HG03469 (cell line): ENCODE results near the gene NT5C3B.
"Not testable (repeated sequence)": the region's sequence is repeated elsewhere in the genome, so short reads cannot be mapped to it uniquely, and the experiment has no call there.

Experiments used
- ATAC-seq: cut with Tn5 transposase; IDR thresholded peaks from one replicate; pipeline ENCODE4 v1.9.1; 2021; ENCODE audit warnings: mild to moderate bottlenecking, moderate library complexity, moderate number of reproducible peaks; ENCODE audit not compliant: unreplicated experiment

NT5C3B gene

DNA sequence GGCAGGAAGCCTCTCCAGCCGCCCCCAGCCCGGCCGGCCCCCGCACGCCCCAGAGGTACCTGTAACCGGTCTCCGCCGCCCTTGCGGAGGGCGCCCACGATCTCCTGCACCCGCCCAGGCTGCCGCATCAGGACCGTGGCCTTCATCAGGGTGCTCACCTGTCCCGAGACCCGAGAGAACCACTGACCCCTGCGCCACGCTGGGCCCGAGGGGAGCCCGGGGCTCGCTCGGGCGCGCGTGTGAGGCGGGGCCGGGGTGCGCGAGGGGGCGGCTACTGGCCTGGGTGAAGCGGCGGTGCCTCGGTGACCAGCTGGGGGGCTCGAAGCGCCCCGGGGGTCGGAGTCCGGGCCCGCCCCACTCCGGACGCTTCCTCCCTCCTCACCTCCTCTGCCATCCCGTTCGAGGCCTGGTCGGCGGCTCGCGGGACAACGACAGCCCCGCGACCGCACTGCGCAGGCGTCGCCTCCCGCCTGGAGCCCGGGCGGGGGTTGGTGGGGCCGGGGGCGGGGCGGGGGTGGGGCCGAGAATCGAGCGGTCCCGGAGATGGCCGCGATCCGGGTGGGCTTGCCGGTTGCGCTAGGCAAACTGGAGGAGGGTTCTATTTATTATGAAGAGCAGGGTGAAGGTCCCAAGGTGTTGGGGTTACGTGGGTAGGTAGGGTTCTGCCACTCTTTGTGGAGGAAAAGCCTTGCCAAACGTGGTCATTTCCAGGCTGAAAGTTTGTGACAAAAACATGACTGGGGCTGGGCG, at the start of gene NT5C3B:
Gene NT5C3B, minus strand, starts transcription at position 433 of the 750 bp plus-strand sequence. Its CDS starts 39 bp downstream, at position 394.
- ATAC-seq, result no peak

DNA sequence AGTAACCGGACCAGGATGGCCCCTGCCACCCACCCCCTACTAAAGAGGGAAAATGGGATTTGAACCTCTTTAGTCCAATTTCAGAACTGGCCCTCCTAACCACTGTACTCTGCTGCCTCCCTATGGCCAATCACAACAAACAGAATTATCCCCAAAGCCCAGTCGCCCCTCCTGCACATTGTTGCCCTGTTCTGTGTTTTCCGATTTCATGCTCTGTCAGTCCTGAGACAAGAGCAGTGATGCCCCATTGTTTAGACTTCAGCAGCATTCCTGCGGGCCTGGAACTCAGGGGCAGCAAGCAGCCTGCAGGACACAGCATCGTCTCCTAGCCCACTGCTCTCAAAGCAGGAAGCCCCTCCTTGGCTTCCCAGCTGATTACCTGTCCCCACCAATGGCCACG, 49.7 kb upstream of the NT5C3B start:
- no peak for ATAC-seq

DNA sequence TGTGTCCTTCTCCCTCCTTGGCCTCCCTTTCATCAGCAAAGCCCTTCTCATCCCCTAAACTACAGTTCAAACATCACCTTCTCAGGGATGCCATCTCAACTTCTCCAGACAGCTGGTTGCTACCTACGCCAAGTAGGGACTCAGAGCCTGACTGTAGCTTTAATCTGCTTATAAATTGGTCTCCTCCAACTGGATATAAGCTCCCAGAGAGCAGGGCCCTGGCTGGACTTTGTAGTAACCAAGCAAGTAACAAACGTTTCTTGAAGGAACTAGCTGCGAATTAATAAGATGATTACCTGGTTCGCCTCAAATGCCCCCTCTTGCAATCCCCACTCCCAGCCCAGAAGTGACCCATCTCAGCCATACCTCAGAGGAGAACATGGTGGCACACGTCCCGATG, 46.7 kb upstream of the NT5C3B start:
- no peak for ATAC-seq

DNA sequence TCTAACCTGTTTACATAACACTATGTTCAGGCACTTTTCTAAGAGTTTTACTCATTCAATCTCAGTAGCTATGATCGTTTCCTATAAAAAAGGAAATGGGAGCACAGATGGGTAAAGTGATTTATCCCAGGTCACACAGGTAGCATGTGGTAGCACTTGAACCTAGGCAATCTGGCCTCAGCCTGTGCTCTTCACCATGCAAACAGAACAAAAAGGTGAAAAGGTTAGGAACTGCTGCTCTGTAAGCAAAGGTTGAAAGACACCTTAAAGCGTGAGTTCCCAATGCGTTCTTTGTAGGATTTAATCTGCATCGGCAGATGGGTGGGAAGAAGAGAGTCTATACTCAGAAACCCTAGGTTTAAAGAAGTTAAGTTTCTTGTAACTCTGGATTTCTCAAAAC, 44.1 kb upstream of the NT5C3B start:
- ATAC-seq, result no peak

DNA sequence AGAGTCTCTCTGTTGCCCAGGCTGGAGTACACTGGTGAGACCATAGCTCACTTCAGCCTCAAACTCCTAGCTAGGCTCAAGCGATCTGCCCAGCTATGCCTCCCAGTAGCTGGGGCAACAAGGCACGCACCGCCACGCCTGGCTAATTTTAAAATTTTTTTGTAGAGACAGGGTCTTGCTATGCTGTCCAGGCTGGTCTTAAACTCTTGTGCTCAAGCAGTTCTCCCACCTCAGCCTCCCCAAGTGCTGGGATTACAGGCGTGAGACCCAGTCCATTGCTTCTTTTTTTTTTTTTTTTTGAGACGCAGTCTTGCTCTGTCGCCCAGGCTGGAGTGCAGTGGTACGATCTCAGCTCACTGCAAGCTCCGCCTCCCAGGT, 38.2 kb upstream of the NT5C3B start:
- not testable (repeated sequence) for ATAC-seq

DNA sequence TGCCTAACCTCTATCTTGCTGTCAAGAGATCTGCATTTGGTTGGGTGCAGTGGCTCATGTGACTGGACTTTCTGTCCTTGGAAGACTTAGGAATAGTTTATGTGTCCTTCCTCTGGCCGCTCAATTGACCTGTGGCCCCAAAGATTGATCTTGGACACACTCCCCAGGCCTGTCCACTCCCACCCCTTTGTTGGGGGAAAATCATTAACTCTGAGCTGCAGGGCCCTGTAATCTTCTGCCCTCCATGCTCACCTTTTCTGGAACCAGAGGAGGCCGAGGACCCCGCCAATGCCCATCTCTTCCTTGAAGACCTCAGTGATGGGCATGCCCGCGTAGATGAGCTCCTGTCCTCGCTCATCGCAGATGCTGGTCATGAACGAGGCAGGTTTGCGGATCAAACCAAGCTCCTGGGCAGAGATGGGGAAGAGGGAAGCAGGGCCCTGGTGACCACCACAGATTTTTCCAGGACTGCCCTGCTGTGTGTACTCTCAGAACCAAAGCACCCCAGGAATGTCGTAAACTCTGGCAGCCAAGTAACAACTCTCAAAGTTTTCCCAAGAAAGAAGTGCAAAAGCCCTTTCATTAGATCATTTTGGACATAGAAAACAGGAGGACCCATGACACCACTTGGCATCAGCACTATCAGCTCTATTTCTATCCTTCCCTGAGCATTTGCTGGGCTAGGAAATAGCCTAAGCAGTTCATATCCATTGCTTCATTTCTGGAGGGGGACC, 37.7 kb upstream of the NT5C3B start:
- ATAC-seq, result no peak

DNA sequence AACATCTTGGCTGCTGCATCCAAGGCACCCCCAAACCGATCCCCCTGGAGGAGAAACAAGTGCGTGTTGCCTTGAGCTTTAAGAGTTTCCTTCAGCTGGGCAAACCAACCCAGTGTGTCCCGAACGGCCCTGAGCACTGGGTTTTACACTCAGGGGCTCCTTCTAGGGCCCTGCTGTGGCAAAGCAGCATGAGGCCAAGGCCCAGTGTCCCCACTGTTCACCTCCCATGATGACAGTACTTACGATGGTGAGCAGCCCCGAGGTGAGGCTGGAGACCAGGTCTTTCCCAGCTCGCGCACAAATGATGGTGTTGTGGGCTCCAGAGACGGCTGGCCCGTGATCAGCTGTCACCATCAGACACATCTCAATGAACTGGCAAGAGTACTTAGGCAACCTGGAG, 35.8 kb upstream of the NT5C3B start:
- no peak for ATAC-seq

DNA sequence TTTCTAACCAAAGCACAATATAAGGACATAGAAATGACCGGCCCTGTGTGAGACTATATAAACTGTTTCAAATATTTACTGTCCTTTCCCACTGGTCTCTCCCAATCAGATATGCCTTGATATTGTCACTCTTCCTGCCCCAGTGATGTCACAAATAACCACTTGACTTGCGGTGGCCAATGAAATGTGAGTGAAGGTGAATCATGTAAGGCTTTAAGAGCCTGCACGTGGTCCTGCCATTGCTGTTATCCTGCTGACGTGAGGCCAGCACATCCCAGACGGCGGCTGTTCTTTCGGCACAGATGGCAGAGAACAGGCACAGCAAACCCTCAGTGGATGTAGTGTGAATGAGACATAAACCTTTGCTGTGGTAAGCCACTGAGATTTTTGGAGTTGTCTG, 34.6 kb upstream of the NT5C3B start:
- ATAC-seq, result no peak

DNA sequence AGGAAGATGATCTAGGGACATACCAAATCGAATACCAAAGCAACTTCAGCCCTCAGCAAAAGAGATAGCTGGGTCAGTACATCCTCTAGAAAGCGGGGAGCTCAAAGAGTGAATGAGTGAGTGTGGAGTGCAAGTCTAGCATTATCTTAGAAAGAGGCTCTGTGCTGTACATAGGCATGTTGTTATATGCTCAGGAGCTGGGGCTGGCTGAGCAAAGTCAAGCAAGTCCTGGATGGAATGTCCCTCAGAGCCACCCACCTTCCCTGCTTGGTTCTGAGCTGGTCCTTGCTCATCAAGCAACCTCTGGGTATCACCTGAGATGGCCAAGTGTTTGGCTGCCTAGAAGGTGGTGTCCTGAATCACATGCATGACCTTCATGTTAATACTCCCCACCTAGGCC, 34.1 kb upstream of the NT5C3B start:
- ATAC-seq, result no peak

DNA sequence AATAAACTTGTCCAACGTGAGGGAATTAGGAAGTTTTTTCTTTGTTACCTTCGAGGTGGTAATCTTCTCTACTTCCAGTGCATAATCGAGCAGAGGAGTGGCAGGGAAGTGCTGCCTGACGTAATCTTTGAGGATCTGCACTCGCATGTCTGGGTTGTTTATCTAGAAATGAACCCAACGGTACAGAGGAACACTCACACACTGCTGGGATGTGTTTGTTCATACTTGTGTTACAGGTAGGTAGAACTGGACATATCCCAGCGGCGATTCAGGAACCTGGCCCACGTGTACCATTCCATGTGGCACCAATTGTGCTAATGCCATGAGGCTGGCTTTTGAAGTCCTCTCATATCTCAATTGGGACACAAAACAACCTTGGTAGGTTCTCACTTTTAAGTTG, 33.4 kb upstream of the NT5C3B start:
- no peak for ATAC-seq

DNA sequence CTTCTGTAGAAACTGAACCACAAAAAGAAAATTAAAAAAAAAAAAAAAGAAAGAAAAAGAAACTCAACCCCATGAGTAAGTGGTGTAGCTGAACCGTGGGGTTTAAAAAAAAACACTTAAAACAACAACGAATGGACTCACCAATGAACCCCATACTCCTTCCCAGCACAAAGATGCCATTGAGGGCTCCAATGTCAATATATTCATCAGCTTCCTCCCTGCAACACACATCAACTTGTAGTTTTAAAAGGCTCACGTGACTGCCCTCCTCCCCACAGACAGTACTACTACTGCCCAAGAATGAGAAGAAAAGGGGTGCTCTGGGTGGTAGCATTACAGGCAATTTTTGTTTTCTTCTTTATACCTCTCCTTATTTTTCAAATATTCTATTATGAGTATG, 32.5 kb upstream of the NT5C3B start:
- ATAC-seq, result no peak

DNA sequence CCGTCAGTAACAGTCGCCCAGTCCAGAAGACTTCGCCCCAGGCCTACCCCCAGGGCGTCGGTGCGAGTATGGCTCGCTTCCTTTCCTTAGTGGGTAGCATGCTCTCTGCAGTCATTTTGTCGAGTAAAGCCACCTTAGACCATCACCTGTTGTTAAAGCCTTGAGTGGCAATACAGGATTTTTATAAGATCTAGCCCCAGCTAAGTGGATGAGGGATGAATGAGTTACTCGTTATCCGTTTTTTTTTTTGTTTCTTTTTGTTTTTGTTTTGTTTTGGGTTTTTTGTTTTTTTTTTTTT, 29.5 kb upstream of the NT5C3B start:
- no peak for ATAC-seq

DNA sequence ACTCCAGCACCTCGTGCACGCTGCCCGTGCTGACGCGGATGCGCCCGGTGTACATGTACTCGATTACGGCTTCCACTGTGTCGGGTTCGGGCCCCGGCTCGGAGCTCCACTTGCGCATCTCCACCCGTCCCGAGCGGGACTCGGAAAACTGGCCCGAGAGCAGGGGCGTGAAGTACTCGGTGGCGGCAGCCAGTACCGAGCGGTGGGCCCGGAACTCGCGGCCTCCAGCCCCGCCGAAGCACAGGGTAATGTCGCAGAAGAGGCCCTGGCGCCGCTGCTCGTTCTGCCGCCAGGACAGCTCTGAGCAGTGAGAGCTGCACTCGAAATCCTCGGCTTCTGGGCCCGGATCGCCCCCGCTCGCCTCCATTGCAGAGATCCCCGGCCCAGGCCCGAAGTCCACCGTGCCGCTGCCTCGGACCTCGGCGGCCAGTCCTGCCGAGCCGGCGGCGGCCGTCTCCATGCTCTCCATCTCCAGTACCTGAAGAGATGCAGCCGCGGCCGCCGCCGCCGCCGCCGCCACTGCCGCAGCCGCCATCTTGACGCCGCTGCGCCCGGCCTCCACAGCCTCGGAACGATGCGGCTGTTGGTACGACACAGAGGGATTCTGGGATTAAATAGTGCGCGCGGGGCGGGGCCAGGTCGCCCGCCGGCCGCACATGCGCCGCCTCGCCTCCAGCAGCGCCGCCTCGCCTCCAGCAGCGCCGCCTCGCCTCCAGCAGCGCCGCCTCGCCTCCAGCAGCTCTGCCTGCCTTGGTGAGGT, 29.0 kb upstream of the NT5C3B start, which contains the start of gene KLHL11:
Gene KLHL11, minus strand, starts transcription at position 588 of the 760 bp plus-strand sequence. Its CDS starts 53 bp downstream, at position 535.
- peak; percentile 66 for ATAC-seq

DNA sequence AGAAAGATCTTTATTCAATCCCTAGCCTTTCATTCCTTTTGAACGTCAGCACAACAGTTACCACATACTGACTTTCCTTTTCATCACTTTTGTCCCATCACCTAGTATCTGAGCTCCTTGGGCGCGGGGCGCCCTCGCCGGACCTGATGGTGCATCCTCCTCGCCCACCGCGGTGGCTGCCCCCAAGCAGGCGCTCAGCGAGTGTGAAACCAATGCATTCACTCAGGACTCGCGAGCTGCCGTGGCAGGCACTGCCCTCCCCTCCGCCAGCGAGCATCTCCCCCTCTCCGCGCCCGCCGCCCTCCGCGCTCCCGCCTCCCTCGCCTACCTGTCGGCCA, 28.4 kb upstream of the NT5C3B start:
- peak; percentile 19 for ATAC-seq

DNA sequence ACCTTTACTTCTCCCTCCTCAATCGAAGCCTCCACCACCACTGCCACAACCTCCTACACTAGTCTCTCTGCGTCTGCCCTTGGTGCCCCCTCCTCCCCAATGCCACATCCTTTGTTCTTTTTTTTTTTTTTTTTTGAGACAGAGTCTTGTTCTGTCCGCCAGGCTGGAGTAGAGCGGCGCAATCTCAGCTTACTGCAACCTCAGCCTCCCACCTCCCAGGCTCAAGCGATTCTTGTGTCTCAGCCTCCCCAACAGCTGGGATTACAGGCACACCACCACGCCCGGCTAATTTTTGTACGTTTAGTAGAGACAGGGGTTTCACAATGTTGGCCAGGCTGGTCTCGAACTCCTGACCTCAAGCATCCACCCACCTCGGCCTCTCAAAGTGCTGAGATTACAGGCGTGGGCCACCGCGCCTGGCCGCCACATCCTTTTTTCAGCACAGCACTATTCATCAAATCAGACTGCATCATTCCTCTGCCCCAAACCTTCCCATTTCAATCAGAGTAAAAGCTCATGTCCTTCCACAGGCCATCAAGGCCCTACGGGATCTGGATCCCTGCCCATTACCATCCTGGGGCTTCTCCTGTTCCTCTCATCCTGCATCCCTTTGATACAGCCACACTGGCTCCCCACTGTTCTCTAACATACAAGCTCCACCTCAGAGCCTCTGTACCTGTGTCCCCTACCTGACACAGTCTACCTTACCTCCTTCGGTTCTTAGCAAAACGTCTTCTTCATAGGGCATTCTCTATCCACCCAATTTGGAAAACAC, 27.2 kb upstream of the NT5C3B start:
- no peak for ATAC-seq

DNA sequence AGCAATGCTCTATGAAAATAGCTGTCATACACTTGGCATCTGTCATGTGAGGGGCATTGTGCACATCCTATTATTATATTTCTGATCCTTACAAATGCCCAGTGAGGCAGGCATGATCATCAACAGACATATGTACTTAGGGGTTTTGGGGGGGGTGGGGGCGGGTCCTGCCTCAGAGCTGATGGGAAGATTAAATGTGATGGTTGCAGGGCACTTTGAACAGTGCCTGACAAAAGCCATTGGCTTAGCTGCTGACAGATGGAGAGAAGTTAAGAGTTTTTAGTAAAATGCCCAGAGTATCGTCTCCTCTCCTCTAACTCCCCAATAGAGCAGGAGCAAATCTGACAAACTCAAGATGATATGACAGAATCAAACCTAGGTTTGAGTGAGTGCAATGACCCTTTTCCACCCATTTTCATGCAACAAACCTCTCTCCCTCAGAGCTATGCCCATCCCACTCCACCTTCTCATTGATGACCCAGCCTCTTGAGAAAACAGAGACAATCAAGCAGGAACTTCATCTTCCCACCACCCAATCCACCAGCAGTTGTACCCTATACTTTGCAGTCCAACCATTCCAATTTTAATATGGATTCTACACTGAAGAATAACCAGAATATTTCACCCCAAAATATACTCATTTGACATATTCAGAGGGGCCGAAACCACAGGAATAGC, 24.4 kb upstream of the NT5C3B start:
- no peak for ATAC-seq

DNA sequence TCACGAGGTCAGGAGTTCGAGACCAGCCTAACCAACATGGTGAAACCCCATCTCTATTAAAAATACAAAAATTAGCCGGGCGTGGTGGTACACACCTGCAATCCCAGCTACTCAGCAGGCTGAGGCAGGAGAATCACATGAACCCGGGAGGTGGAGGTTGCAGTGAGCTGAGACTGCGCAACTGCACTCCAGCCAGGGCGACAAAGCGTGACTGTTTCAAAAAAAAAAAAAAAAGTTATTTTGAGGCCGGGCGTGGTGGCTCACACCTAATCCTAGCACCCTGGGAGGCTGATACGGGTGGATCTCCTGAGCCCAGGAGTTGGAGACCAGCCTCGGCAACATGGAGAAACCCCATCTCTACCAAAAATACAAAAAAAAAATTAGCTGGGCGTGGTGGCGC, 15.3 kb upstream of the NT5C3B start:
- ATAC-seq, result not testable (repeated sequence)

DNA sequence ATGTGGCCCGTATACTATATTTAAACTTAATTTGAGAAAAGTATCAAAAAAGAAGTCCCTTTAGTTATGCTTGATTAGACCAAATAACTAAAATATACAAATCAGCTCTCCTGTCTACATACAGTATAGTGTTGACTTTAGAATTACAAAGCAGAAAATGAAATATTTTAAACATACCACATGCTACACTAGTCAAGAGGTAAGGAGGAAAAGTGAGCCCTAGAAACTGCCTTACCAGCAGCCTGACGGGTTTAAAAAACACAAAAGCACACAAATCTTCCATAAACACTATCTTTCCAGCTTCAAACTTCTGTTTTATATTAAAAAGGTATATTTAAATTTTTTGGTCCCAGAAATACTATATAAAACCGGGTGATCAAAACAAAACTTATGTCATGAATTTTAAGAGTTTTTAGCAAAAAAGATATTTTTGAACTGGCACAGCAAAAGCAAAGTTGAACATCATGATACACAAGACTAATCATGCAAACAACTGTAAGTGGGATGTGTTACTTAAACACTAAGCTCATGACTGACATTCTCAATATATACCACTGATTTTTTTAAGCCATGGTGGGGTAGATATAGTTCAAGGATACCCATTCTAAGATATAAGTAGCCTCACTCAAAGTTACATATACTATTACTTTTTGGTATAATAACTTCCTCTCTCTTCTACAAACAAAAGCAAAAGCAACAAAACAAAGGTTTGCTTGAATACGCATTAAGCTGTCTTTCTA, 13.4 kb upstream of the NT5C3B start:
- no peak for ATAC-seq

DNA sequence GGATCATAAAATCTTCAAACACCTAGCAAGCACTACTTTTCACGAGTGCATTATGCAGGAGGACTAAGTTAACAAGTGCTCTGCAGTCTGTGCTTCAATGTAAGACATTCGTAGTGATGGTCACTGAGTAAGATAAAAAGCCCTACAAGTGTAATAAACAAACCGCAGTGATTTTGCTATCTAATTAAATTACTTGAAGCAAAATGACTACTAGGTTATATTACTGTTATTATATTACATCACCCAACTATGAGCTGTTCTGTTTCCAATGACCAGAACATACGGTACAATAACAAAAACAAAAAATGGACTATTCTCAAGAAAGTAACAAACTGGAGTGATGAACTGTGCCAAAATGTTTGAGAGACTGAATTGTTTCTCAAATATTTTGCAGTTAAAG, 12.8 kb upstream of the NT5C3B start:
- ATAC-seq, result no peak

DNA sequence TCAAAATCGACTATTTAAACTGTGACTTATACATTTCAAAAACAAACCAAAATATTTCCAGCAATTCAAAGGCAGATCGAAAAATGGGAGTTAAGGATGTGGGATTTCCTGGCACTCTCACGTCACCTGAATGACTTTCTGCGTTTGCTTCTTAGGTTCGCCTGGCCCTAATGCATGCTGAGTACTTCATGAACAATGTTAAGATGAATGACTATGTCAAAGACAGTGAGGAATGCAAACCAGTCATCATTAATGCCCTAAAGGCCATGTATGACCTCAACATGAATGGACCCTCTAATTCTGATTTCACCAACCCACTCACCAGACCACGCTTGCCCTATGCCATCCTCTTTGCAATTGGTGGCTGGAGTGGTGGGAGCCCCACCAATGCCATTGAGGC, 8.9 kb upstream of the NT5C3B start:
- ATAC-seq, result no peak
